GM21737 (cell line): ENCODE measurements around the gene BLNK.
"Not testable (repeated sequence)": the region's sequence is repeated elsewhere in the genome, so short reads cannot be mapped to it uniquely, and the experiment has no call there.

Source experiments
- ATAC-seq: cut with Tn5 transposase; IDR thresholded peaks from one replicate; pipeline ENCODE4 v1.9.1; 2021; ENCODE audit warnings: mild to moderate bottlenecking, moderate library complexity; ENCODE audit not compliant: unreplicated experiment

Gene BLNK

GRCh38 chr10:96271016-96271815, at the start of gene BLNK:
BLNK (minus strand) TSS chr10:96271569; CDS start chr10:96271398, 171 bp downstream.
- ATAC-seq, result peak; percentile 54

DNA sequence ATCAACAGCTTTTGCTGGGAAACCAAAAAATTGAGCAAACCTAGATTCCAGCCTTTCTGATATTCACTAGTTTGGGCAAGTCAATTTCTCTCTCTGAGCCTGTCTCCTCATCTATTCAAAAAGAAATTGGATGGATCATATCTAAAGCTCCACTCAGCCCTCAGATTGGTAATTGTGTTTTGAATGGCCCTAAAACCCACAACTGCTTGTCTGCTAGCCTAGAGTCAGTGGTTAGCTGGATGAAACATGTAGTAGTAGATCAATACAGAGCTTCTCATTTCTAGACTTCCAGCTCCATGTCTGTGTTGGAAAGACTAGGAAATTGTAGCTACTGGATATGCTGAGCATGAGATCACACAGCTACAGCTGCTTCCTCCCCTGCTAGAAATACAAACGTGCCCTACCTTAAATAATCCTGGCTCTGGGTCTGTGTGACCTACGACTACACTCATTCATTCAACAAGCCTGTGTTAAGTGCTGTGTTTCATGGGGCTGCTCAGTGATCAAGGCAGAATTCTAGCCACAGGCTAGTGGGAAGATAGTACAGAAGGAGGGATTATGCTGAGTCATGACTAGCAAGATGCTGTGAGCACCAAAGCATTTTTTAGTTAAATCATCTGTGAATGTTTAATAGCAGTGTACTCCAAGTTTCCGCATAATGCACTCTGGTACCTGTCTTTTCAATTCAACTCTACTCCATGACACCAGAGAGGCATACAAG, 48.5 kb upstream of the BLNK start:
- no peak for ATAC-seq

GRCh38 chr10:96317067-96317833, 45.9 kb upstream of the BLNK start:
- ATAC-seq, result no peak

- ATAC-seq, result no peak
Observed at GRCh38 chr10:96313344-96313743, 42.0 kb upstream of the BLNK start.

DNA sequence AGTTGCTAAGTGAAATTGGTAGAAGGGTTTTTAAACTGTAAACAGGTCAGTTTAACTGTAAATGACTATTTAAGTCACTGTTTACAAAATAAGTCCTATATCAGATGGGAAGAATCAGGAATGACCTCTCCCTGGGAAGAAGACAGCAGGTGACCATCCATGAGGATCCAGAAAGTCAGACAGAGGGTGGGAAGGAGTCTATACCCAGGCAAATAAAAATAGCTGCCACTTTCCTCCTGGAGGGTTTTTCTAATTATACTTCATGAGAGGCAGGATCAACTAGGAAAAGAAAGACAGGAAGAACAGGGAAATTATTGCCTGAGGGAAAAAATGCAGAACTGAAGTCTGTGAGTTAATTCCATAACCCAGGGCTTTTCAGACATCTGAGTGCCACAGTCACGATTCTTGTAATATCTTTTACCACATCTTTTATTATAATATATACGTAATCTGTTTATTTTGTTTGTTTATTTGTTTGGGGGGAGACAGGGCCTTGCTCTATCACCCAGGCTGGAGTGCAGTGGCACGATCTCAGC, 39.9 kb upstream of the BLNK start:
- ATAC-seq, result no peak

DNA sequence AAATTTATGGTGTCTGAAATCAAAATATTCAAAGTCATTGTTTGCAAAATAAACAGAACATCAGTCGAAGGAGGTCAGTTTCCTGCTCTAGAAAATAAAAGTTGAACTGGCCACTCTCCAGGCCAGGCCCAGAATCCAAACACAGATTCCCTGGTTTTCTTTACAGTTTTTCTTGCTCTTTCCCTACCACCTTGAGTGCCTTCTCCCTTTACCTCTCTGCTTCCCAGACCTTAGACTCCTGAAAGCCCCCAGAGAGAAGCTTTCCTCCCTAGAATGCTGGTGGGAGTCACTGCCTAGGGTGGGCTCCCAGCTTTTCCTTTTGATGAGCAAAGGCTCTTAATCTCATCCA, 38.9 kb upstream of the BLNK start:
- ATAC-seq, result no peak

DNA sequence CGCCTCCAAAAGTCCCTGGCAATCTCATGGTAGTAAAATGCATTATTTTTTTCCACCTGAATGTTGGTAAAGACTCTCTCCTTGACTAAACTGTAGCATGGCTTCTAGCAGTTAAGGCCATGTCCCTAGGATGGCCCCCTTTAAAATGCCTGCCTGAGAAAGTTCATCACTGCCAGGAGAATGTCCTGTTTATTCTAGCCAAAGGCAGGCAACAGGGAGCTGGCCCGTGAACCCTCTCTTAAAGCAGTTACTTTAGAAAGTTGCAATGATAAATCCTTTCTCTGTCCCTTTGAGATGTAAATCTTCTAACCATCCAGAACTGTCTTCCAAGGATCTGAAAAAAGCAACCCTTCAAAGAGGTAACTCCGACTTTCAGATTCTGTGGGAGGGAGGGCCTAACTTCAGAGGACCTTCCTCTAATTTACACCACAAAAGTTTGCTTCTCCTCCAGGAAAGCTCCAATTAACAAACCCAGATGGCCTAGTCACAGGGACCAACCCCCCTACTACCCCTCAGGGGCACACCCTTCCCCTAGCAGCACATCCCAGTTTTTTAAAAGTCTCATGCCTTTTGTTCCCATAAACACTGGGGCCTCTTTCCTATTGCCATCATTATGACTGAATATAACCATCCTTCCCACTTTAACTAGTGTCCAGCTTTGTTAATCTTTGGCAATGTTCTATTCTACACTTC, 38.4 kb upstream of the BLNK start:
- ATAC-seq, result no peak

GRCh38 chr10:96308854-96309253, 37.5 kb upstream of the BLNK start:
- not testable (repeated sequence) for ATAC-seq

- no peak for ATAC-seq
Observed at GRCh38 chr10:96306516-96306915, 35.1 kb upstream of the BLNK start.

- no peak for ATAC-seq
Observed at GRCh38 chr10:96305019-96305418, 33.6 kb upstream of the BLNK start.

GRCh38 chr10:96304230-96304629, 32.9 kb upstream of the BLNK start, which contains the start of gene DNTT:
DNTT (plus strand) TSS chr10:96304434; CDS start chr10:96304498, 64 bp downstream.
- ATAC-seq, result no peak

DNA sequence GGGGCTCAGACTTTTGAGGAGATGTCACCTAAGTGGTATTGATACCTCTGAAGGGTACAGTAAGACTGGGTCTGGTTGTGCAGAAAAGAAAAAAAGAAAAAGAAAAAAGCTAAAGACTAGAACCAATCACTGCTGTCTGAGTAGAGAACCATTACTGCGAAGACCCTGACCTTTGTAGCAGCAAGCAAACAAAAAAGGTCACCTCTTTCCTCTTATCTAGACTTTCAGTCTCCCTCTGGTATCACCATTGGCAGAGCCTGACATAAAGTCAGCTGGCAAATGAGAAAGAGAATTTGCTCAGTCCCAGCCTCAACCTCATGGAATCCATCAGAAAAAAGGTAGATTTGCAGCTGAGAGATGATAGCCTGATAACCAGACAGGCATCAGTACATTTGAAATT, 30.2 kb upstream of the BLNK start:
- ATAC-seq, result no peak

- no peak for ATAC-seq
Observed at GRCh38 chr10:96299383-96299782, 28.0 kb upstream of the BLNK start.

- no peak for ATAC-seq
Observed at GRCh38 chr10:96298362-96298761, 27.0 kb upstream of the BLNK start.

DNA sequence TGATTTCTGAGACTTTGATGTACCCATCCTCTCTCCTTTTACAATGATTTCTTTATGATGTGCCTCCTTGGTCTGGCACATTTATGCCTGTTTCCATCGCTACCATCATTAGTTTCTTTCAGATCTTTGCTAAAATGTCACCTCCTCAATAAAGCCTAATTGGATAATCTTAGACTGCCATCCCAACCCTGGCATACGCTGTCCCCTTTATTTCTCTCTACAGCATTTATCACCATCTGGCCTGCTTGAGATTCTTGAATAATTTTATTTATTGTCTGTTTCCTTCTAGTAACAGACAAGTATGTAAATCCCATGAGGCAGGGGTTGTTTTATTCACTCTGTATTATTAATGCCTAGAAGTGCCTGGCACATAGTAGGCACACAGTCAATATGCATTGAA, 26.1 kb upstream of the BLNK start:
- no peak for ATAC-seq

DNA sequence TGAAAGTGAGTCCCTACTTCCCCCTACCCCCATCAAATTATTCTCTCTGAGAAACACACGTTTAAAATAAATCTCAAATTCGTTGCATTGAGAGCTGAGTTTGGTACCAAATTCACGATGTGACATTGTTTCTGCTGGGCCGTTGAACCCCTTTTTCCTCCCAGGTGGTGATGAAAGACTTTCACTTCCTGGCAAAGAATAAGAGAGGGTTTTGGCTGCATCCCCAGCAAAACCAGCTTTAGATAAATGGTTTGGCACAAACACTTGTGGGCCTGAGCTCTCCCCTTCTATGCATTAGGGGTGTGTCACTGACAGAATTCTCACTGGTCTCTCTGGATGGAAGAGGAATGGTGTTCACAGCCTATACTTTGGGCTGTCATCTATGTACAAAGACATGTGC, 24.1 kb upstream of the BLNK start:
- no peak for ATAC-seq

- peak; percentile 58 for ATAC-seq
Observed at GRCh38 chr10:96292971-96293920, 21.9 kb upstream of the BLNK start.

DNA sequence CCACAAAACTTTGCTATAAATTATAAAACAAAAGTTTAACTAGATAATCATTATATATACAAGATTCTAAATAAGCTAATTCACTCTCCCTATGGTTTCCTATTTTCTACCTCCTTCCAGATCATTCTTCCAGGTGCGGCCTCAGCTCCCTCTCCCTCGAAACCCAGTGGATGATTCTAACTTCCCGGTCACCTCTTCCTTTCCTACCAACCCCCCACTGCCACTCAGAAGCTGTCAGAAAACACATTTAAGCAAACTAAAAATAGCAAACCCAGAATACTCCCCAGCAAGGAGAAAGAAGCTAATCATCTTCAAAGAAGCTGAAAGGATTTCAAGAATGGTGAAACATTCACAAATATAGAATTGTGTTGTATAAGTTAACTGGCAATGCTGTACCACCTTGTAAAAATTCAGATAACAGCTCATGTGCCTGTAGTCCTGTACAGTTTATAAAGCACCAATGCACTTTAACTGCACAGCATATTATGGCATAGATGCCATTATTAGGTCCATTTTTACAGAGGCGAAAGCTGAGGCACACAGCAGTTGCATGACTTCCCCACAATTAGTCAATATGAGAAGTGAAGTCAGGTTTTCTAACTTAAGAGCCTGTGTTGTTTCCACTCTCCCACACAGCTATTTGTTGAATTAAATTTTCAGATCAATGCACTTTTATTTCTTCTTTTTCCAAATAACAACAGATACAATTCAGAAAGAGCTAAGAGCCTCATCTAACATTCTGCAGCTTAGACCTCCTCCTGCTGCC, 19.2 kb upstream of the BLNK start:
- ATAC-seq, result no peak
